A549 treated with Hydrocortisone at 1 μM for 4 hours (cell line): ENCODE results near the gene SEBOX. TPM values are rescaled to one million over a fixed set of nuclear protein-coding genes. Genes with fewer than 3 reads are reported as not detected.

ENCODE experiments used
- total RNA-seq: library from RNA; stranded (reverse); fragments of 200-300 nt; extraction: Qiagen RNA extraction; gene quantifications from 5 replicates; pipeline ENCODE4 v1.2.3, GENCODE V29; 2022

SEBOX gene, protein sequence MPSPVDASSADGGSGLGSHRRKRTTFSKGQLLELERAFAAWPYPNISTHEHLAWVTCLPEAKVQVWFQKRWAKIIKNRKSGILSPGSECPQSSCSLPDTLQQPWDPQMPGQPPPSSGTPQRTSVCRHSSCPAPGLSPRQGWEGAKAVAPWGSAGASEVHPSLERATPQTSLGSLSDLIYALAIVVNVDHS
- not detected in 5 replicates for total RNA-seq

DNA sequence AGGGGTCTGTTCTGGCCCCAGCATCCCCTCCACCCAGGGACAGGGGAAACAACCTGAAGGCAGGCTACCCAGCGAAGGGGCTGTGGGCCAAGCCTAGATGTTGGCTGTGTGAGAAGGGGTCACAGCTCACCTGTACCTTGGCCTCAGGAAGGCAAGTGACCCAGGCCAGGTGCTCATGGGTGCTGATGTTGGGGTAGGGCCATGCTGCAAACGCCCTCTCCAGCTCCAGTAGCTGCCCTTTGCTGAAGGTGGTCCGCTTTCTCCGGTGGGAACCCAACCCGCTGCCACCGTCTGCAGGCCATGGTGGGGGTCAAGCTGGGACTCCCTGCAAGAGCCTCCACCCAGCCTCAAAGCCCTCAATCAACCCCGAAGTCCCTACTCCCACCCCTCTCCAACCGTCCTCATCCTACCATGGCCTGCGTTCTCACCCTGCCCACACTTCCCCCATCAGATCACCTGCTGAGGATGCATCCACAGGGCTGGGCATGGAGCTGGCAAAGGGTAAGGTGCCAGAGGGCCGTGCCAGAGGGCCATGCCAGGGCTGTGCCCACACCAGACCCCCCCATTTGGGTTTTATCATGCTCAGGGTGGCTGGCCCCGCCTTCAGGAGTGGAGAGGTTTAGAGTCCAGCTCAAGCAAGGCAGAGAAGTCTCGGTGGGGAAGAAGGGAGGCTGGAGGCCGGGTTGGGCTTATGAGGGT, at the start of gene SEBOX:
Gene SEBOX, minus strand, starts transcription at position 535 of the 699 bp plus-strand sequence. Its CDS starts 48 bp downstream, at position 487.

GRCh38 chr17:28405632-28406472, 40.9 kb upstream of the SEBOX start, which contains the start of gene SLC46A1:
Gene SLC46A1, minus strand, starts transcription at chr17:28406212. Its CDS starts 98 bp downstream, at chr17:28406114.

DNA sequence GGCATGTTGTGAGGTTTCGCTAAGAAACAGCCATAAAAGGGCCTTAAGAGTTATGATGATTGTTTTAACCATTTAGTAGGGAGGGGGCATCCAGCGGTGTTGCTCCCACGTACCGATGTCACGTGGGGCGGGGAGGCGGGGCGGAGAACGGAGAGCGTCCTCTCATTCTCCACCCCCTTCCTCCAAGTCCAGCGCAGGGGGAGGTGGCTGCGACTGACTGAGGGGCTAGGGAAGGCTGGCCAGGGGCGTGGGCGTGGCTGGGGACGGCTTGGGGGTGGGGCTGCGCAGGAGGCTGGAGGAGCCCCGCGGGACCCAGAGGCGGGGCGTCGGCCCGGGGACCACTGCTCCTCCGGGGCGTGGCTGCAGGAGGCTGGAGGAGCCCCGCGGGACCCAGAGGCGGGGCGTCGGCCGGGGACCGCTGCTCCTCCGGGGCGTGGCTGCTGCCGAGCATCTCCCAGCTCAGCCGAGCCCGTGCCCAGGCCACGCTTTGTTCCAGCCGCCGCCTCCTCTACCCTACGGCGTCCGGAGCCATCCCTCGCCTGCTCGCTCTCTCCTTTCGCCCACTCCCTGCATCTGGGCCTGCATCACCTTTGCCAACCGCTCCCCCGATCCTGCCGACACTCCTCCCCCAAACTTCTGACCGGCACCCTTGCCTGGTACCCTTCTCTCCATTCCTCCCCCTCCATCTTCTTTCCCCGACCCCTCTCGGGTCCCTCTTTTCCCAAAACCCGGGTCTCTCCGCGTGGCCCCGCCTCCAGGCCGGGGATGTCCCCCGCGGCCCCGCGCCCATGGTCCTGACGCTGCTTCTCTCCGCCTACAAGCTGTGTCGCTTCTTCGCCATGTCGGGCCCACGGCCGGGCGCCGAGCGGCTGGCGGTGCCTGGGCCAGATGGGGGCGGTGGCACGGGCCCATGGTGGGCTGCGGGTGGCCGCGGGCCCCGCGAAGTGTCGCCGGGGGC, 6.5 kb upstream of the SEBOX start, which contains the start of gene SARM1:
Gene SARM1, plus strand, starts transcription at position 450 of the 958 bp plus-strand sequence. Its CDS starts 339 bp downstream, at position 789.

GRCh38 chr17:28370035-28370743, 5.2 kb upstream of the SEBOX start, which contains the start of gene VTN:
Gene VTN, minus strand, starts transcription at chr17:28370307. Its CDS starts 104 bp downstream, at chr17:28370203.

GRCh38 chr17:28357061-28357900, 7.7 kb downstream of the SEBOX start, which contains the start of gene POLDIP2:
Gene POLDIP2, minus strand, starts transcription at chr17:28357527. Its CDS starts 79 bp downstream, at chr17:28357448.

DNA sequence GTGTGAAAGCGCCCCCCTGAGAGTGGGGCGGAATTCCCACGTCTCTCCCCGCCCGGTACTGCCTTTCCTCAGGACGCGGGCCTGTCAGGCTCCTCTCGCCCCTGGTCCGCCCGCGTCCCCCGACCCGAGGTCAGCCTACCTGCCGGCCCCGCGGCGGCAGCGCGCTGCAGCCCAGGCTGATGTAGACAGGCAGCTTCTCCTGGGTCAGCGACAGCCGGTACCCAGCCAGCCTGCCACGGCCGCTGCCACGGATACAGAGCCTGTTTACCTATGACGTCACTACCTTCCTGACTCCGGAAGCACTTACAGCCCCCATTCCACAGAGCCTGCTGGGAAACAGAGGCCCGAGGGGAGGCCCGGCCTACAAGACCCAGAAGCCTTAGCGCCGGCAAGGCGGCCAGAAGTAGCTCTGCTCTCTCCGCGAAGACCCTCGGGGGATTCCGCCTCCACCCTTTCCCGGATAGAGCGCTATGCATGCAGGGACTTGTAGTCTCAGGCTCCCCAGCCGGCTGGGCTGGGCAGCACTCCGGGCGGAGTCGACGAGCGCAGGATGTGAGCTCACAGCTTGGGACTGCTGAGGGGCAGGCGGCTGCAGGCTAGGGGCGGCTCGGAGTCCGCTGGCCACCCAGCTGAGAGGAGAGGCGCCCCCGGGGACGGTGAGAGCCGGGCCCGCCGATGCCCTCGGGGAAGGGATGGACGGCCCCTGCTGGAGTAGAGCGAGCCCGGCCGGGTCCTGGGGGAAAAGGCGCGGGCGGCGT, 29.6 kb downstream of the SEBOX start, which contains the start of the genes IFT20 and TNFAIP1:
Gene IFT20, minus strand, starts transcription at position 272 of the 758 bp plus-strand sequence. CDS start 3,487 bp downstream, outside the sequence.
Gene TNFAIP1, plus strand, starts transcription at position 561 of the 758 bp plus-strand sequence. CDS start 3,761 bp downstream, outside the sequence.

DNA sequence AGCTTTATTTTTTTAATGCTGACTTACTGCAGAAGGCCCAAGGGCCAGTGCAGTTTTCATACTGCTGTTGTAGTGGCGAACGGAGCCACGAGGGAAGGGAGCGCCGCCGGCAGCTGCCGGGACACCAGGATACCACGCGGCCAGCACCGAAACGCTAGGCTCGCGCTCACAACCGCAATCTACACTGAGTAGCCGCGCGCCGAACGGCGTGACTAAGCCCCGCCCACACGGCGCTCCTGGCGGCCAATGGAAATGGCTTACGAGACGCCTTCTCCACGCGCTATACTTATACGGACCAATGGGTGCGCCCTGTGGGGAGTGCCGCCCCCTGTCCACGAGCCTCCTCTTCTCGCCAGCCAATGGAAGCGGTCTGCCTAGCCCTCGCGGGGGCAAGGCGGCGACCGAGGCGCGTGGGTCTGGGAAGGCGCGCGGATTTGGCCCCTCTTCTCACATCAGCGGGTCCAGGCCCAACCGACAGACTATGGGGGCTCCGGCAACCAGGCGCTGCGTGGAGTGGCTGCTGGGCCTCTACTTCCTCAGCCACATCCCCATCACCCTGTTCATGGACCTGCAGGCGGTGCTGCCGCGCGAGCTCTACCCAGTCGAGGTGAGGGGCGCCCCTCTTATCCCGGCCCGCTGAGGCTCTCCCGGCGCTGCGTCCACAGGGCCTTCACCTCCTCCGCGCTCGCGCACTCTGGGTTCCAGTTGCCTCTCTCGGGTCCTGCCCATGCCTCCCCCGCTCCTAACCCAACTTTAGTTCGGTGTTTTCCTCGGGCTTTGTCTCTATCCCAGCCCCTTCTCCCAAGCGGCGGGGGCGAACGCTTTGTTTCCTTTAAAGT, 46.0 kb downstream of the SEBOX start, which contains the start of gene TMEM97:
Gene TMEM97, plus strand, starts transcription at position 442 of the 839 bp plus-strand sequence. Its CDS starts 40 bp downstream, at position 482.

Other genes with a start within 250 kb of the SEBOX start
- 39.9 to 51.0 TPM (median 44.5 TPM) in 5 replicates for gene TMEM97, start 46.0 kb downstream of the SEBOX start, total RNA-seq
- 45.9 to 57.9 TPM (median 53.5 TPM) in 5 replicates for gene IFT20, start 29.7 kb downstream of the SEBOX start, total RNA-seq
- gene TNFAIP1, start 29.4 kb downstream of the SEBOX start, total RNA-seq = 42.9 to 52.7 TPM (median 46.9 TPM) in 5 replicates
- gene POLDIP2, start 7.7 kb downstream of the SEBOX start, total RNA-seq = 153 to 165 TPM (median 160 TPM) in 5 replicates
- gene VTN, start 5.1 kb upstream of the SEBOX start, total RNA-seq = 17.1 to 25.8 TPM (median 20.1 TPM) in 5 replicates
- 5.1 to 6.4 TPM (median 5.6 TPM) in 5 replicates for gene SARM1, start 6.5 kb upstream of the SEBOX start, total RNA-seq
- gene SLC46A1, start 41.0 kb upstream of the SEBOX start, total RNA-seq = 16.7 to 20.9 TPM (median 19.8 TPM) in 5 replicates
- 0.08 to 0.18 TPM (median 0.12 TPM) in 5 replicates for gene SLC13A2, start 108.4 kb upstream of the SEBOX start, total RNA-seq
- 0.02 to 0.05 TPM in 2 of 5 replicates, not detected in the others for gene FOXN1, start 141.1 kb upstream of the SEBOX start, total RNA-seq
- gene UNC119, start 187.4 kb upstream of the SEBOX start, total RNA-seq = 24.2 to 31.7 TPM (median 27.6 TPM) in 5 replicates
- 54.6 to 64.5 TPM (median 63.2 TPM) in 5 replicates for gene PIGS, start 206.3 kb upstream of the SEBOX start, total RNA-seq
- gene ALDOC, start 211.7 kb upstream of the SEBOX start, total RNA-seq = 1.3 to 2.7 TPM (median 2.1 TPM) in 5 replicates
- gene SPAG5, start 233.8 kb upstream of the SEBOX start, total RNA-seq = 67.0 to 80.7 TPM (median 73.4 TPM) in 5 replicates
- gene RSKR, start 249.0 kb upstream of the SEBOX start, total RNA-seq = 3.1 to 5.5 TPM (median 3.9 TPM) in 5 replicates